GM19438 (cell line): ENCODE data around the gene PPP2R5D.

Experiments
- ATAC-seq: cut with Tn5 transposase; IDR thresholded peaks from one replicate; pipeline ENCODE4 v1.9.1; 2021; ENCODE audit warnings: low read depth; ENCODE audit not compliant: unreplicated experiment

Gene PPP2R5D

DNA sequence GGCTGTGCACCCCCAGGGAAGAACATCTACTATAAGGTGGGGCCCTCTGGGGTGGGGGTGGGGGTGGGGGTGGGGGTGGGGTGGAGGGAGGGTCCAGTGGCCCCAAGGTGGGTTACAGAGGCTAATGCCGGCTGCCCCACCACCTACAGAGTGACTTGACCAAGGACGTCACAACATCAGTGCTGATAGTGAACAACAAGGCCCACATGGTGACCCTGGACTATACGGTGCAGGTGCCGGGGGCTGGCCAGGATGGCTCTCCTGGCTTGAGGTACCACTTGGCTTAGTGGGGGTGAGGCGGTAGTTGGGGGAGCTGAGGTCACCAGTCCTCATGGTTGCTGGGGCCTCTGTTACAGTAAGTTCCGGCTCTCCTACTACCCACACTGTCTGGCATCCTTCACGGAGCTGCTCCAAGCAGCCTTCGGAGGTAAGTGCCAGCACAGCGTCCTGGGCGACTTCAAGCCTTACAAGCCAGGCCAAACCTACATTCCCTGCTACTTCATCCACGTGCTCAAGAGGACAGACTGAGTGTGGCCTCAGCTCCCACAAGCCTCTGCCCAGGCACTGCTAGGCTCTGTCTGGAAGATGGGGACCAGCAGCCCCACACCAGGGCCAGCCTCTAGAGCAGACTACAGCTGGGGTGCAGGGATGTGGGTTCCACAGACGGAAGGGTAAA is 21.1 kb upstream of the PPP2R5D start:
- ATAC-seq, result no peak

DNA sequence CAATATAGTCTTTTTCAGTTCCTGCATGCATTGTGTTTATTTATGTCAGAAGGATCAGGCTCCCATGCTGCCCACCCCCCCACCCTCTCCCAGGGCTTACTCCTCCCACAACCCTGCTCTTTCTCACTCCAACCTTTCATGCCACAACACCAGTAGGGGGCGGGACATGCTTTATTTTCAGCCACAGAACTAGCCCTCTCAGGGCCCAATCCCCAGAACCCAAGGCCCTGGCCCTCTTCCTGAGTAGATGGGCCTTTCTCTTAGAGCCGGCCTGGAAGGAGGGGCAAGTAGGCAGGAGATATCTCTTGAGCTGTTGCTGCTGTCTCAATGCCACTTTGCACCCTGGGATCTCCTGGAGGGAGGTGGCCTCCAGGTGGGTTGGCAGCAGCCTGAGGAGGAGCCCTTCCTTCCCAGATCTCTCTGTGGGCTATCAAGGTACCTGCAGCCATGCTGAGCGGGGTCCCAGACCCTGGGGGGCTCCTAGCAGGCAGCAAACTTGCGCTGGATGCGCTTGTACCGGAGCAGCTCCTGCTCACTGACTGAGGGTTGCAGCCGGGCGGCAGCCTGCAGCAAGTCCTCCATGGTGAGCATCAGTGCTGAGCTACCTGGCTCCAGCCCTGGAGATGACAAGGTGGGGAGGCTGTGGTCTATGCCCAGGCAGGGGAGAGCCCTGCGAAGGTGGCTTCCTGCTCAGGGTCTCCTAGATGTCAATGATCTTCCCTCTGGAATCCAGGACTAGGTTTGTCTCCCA is 20.3 kb upstream of the PPP2R5D start:
- ATAC-seq, result no peak

DNA sequence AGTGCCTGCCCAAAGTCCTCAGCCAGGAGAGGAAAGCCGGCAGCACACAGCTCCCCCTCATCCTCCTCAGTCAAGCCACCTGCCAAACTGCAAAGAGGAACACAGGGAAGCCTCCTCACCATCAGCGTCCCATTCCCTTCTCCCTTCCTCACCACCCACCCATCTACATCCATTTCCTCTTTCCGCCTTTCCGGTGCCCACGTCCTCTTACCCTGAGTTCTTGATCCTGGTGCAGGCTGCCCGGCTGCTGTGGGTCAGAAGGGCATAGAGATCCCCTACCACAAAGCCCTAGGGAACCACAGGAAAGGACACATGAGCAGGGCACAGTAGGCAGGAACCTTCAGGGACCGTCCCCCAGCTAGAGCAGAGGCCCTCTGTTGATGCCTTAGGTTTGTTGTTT is 17.8 kb upstream of the PPP2R5D start:
- no peak for ATAC-seq

DNA sequence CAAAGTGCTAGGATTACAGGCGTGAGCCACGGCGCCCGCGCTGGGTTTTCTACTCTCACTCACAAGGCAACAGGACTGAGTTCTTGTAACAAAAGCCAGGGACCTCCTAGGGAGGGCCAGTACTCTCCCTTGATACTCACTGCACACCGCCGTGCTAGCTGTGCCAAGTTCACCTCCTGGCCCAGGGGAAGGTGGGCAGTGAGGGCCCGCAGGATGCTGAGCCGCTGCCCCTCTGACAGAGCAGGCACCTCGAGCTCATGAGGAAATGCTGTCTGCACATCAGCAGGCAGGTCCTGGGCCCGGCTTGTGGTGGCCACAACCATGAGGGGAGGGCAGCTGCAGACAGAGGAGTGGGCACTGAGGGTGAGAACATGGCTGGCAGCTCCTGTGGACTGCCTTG is 17.1 kb upstream of the PPP2R5D start:
- no peak for ATAC-seq

DNA sequence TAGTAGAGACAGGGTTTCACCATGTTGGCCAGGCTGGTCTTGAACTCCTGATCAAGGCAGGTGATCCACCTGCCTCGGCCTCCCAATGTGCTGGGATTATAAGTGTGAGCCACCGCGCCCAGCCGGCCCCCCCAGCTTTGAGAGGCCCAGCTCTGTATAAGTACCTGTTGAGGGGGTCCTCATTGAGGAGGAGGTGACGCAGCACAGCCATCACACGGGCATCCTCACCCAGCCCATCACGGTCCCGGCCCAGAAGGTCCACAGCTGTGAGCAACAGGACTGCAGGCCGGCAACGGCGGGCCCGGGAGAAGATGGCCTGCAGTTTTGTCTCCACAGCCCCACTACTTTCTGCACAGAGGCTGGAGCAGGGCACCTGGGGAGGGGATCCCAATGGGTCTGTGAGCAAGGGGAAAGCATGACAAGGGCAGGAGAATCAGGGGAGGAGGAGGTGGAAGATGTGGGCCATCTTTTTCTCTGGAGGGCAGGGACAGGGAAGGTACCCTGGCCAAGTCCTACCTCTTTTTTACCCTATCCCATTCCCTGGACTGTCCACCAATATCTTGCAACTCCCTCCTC is 16.2 kb upstream of the PPP2R5D start:
- ATAC-seq, result no peak

DNA sequence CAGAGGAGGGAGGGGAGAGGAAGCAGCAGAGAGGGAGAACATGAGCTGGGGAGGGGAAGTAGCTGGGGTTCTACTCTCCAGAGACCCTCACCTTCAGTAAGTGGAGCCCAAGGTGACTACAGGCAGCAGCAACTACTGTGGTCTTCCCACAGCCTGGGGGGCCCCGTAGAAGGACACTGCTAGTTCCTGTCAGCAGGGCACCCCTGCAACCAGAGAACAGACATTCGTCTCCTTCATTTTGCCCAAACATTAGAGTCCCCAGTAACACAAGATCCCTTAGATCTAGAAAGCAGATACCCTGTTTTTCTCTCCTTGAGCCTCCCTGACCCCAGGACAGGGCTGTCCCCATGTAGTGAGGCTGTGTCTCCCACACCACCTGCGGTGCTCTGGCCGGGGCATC is 15.6 kb upstream of the PPP2R5D start:
- no peak for ATAC-seq

DNA sequence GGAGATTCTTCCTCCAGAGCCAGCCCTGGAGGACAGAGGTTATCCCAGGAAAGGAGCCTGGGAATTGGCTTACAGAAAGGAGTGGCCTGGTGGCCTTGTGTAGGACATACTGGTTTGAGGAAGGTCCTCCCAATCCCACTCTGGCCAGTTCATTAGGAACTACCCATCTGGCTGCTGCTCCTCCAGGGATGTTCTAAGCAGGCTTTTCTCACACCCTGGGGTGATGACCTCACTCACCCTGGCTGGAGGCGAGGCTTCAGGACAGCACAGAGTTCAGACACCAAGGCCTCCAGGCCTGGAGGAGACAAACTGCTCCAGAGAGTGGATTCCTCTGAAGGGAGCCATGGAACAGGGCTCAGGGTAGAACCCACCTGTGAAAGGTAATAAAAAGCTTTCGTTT is 14.9 kb upstream of the PPP2R5D start:
- ATAC-seq, result no peak

DNA sequence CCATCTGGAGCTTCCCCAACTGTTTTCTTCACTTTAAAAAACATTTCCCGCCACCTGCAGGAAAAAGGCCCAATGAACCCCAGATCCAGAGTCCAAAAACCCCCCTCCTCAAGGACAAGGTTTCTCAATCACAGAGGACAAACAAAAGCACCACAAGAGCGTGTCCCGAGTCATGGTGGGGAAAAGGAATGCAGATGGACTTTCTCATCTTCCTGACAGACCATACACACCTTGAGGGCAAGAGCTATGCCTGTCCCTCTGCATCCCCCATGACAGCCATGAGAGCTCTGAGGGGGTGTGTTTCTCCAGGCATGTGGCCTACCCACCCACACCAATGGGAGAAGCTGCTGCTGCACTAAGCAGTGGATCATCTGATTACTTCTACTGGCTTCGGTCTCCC is 14.4 kb upstream of the PPP2R5D start:
- ATAC-seq, result no peak

DNA sequence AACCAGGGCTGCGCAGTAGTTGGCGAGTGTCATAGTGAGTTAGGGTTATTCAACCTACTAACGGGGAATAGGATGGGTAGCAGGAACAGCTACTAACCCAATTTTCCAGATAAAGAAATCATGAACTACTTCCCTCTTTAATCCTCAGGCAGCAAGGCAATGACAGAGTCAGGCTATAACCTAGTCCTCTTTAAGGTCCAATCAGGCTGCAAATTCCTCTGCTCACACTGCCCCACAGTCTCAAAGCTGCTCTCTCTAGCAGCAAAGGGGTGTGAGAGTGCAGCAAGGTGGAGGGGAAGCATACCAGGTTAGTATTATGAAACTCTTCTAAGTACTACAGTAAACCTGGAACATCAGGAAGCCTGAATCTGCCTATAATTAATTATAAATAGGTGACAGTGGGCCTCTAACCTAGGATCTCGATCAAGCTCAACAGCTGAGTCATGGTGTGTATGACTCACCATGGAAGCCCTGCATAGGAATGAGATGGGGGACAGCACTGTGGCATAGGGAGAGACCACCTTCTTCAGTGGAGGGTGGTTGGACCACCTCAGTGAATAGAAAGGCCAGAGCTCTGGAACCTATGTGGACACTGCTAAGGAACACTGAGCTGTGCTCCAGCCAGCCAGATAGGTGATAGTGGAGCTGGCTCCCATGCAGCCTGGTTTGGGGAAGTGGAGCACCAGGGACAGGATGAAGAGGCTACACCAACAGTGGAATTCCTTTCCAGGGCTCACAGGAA is 13.3 kb upstream of the PPP2R5D start:
- no peak for ATAC-seq

DNA sequence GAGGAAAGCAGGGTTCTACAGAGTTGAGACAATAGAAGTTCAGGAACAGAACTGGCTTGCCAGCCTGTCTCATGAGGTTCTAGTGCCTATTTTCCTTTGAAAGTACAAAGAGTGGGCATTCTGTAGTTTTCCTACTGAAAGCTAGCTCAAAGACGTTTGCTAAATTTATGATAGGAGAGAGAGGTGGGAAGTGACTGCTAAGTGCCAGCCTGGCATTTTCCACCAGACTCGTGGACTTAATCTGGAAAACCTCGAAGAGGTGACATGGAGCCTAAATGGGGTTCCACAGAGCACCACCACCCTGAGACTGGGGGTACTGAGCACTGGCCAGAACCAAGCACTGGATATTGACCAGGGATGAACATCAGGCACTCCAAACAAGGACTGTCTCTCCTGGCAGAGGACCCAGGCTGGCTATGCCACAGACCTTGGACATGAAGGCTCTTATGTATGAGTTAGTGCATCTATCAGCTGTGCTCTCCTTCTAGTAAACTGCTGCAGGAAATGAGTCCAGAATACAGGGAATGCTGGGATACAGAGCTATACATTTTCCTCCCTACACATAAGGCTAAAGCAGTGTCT is 12.5 kb upstream of the PPP2R5D start:
- no peak for ATAC-seq

DNA sequence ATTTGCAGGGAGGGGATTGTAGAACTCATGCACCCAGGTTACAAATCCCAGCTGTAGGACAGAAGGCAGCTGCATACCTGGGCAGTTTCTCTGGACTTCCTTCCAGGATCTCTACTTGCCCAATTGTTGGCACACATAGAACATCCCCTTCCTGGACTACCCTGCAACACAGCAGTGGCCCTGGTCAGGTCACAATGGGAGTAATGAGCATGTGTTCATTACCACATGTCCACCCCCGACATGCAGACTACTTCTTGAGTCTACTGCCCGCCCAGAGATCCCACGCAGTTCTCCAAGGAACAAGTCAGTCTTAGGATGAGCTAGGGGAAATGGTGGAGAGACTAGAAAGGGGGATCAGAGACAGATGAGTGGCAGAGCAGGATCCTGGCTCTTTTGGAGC is 10.4 kb upstream of the PPP2R5D start:
- ATAC-seq, result no peak

DNA sequence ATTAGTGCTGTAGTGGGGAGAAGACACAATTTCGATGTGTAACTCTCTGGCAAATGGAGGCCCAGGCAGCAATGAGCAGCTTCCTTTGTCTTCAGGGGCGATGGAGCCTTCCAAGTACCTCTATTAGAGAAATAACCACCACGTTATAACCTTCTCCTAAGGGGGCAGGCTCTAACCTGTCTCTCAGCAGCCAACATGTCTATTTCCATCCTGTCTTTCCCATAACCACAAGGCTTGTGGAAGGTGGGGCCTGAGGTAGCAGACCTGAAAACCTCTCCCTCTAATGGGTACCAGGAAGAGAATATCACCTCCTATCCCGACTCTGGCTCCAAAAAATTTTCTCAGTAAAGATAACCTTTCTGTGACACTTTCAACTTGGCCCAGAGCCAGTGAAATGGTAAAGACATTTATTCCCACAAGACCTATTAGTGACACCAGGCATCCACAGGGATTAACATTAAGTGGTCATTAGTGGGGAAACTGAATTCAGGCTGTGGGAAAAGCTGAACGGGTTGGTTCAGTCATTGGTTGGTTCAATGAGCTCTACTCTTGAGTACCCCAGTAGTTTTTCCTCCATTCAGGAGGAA is 9.4 kb upstream of the PPP2R5D start:
- ATAC-seq, result no peak

DNA sequence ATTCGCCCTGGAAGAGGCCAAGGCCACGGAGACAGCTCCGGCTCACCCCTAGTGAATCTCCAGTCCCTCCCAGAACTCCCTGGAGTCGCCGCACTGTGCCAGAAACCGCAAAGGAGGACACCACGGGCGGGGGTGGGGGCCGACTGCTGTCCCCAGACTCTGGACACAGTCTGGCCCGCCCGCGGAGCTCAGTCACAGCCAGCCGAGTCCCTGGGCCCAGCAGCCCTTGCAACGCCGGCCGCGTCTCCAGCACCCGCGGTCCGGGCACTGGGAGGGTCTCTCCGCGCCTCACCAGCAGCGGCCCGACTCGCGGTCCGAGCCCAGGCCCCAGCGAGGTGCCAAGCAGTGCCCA is 5.9 kb upstream of the PPP2R5D start:
- ATAC-seq, result peak; percentile 13

DNA sequence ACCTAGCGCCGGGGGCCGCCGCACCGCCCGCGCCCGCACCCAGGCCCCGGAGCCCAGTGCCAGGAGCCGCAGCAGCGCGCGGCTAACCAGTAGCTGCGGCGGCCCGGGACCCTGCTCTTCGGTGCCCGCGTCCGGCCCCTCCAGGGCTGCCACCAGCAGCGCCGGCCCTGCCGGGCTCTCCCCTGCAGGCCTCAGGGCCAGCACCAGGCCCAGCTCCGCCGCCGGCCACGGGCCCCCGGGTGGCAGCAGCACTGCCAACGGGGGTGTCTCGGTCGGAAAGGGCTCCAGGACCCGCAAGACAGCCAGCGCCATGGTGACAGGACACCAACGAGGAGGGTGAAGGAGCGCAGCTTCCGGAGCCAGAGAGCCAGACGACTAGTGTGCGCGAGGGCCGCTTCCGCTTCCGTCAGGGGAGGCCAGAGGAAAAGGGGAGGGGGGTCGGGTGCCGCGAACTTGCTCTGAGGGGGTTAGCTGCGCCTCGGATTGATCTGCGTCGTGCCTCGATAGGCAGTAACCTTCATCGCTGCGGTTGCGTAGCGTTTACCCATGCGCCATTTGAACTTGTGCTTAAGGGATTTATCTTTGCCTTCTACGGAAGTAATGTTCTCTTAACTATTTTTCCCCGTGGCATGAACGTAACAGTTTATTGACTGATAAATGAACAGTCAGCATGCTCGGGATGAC is 5.4 kb upstream of the PPP2R5D start, which contains the start of gene PEX6:
TSS of gene PEX6 (minus strand) at position 343 of the 684 bp plus-strand sequence. CDS start at position 312, 31 bp downstream.
- ATAC-seq, result peak; percentile 89

DNA sequence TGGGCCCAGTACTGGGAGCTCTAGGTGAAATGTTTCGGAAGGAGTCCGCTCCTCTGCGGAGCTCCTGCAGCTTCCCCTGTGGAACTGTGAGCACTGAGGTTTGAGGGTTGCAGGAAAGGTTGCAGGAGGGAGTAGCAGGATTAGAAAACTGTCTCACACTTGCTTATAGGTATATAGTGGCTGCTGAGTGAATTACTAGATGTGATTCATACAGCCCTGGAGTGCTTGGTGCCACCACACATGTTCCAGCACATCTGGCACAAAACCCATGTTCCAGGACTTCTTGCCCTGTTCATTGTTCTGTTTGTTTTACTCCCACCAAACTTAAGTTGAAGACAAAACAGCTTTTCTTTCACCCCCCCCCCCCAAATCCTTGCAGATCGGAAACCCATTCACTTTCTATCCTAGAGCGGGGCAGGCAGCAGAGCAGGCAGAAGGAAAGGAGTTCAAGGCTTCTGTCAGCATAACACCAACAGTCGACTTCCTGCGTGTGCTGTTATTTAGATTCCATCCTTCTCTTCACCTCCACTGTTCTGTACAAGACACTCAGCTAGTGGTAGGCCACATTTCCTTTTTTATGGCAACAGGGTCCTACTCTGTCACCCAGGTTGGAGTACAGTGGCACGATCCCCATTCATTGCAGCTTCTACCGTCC is 4.7 kb upstream of the PPP2R5D start:
- ATAC-seq, result no peak

DNA sequence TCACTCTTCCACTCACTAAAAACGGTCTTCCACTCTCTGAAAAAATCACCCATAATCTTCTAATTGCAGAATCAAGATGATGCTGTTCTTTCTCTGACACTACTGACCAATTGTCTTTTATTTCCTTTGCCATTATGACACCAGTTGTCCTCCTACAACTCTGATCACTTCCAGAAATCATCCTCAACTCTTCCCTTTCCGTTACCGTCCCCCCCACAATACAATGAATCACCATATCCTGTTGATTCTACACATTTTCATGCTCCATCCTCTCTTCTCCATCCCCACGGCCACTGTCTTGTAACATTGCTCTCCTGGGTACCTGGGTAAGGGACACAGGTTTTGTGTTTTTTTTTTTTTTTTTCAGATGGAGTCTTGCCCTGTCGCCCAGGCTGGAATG is 2.5 kb upstream of the PPP2R5D start:
- ATAC-seq, result no peak

DNA sequence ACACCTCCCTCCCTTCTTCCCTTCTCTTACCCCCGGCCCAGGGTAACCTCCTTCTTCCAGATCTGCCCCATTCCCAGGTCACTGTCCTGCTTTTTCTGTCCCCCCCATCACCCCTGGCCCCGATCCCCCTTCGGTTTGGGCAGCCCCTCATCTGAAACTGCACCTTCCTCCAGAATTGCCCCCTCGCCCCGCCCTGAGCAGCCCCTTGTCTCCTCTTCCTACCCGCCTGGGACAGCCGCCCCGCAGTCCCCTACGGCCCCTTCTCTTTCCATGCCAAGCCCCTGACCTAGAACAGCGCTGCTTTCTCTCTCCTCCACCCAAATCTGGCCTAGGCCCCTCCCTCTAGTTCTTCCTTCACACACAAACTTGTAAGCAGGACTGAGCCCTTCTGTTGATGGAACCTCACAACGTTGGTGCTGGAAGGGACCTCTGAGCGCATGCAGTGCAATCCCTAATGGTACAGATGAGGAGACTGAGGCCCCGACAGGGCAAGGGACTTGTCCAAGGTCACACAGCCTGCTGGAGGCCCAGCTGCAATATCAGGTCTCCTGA is 630 bp downstream of the PPP2R5D start:
- no peak for ATAC-seq

DNA sequence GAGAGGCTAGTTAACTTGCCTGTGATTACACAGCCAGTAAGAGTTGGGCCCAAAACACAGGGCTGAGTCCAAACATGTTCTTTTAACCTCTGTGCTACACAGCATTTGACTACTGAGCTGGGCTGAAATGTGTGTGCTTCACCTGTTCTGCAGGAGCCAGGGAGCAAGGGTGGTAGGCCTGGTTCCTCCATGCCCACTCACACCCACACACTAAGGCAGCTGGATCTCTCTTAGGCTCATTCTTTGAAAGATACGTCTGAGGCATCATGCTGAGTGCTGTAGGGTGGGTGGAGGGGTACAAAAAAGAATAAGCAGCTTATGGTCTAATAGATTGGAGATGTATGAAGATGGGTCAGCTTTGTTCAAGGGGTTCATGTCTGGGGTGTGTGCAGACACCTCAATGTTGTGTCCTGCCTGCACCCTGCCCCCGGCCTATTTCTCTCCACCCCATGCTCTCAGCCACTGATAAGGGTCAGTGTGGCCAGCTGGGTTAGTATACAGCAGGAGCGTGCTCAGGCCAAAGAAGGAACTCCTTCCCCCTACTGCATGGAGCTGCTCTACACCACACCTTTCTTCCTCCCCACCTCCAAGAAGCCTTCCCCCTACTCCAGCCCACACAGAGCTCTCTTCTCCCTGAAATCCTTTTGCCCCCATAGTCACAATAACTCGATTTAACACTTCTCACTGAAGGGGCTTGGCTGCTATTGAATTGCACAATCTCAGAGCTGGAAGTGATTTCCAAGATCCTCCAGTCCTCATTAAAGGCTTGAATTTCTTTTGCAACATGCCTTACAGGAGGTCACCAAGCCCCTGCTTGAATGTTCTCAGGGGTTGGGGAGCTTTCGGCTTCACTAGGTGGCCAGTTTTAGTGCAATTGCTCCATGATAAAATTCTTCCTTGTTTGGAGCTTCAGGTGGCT is 3.4 kb downstream of the PPP2R5D start:
- ATAC-seq, result no peak
